HG03095 (cell line): ENCODE results near the gene JPH3.
A peak's percentile ranks its signal among the peaks of the same experiment; 100 is the strongest.

Experiments used
- ATAC-seq: cut with Tn5 transposase; IDR thresholded peaks from one replicate; pipeline ENCODE4 v1.9.1; 2021; ENCODE audit warnings: moderate library complexity; ENCODE audit not compliant: unreplicated experiment

The JPH3 gene

DNA sequence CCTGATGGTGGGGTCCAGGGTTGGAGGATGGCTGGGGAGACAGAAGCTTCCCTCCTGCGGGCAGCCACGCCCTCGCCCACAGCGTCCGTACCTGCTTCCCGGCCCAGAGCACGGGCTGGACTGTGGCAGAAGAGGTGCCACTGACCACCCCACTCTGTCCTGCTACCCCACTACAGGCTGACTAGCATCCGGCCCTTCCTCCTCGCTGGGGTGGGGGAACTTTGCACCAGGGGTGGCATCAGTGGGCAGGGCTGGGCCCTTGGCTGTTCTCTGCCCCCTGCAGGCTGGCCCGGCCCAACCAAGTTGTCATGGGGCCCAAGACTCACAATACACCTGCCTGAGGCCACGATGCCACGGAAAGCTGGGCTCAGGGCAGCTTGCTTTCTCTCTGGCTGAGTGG is 90.4 kb downstream of the JPH3 start:
- ATAC-seq, result no peak

DNA sequence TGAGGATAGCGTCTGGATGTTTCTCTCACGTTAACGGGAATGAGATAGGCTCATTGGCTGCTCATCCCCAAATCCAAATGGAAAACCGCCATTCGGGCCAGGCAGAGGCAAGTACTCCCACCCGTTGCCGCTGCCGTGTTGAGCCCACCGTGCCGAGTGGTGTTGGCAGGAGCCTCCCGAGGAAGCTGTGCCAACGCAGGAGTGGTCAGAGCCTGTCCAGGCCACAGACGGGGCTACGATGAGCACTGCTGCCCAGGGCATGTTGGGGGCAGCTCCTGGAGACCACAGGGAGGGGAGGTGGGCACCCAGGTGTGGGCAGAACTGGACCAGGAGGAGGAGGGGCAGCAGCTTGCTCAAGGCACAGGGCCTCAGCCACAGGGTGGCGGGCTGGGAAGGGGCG is 91.5 kb downstream of the JPH3 start:
- ATAC-seq, result no peak

DNA sequence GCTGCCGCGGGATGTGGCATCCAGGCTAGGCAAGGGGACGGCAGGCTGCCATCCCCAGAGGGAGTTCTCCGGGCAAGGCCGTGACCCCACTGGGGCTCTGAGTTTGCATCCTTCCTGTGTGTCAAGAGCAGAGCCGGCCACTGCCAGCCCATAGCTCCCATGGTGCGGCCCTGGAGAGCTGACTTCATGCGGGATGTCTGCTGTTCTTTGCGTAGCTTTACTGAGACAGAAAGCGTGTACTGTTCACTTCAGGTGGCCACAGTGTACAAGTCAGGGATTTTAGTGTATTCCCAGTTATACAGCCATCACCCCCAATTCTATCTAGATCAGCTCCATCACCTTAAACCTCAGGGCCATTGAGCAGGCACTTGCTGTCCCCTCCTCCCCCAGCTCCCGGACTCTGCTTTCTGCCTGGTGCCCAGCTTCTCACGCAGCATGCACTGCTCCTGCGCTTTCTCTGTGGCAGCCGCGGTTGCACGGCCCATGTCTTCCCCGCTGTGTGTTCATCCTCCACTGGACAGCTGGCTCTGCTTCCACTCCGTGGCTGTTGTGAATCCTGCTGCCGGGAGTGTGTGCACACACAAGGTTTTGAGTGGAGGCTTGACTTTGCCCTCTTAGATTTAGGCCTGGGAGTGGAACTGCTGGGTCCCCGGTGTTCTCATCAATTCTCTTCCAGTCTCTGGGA is 92.3 kb downstream of the JPH3 start:
- no peak for ATAC-seq

DNA sequence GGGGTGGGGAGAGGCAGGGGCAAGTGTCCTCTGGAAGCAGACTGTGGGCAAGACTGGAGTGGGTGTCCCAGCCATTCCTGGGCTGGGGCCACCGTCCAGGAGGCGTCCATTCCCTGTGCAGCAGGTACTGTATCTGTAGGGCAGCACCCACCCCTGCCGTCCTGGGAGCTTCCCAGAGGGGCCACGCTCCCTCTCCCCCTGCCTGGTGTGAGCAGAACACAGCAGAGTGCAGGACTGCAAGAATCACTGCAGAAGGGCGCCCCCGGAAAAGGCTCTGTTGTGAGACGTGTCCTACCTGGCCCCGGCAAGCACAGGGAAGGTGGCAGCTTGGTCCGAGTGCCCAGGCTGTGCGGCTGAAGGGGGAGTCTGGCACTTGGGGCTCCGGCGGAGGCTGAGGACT is 93.2 kb downstream of the JPH3 start:
- no peak for ATAC-seq

DNA sequence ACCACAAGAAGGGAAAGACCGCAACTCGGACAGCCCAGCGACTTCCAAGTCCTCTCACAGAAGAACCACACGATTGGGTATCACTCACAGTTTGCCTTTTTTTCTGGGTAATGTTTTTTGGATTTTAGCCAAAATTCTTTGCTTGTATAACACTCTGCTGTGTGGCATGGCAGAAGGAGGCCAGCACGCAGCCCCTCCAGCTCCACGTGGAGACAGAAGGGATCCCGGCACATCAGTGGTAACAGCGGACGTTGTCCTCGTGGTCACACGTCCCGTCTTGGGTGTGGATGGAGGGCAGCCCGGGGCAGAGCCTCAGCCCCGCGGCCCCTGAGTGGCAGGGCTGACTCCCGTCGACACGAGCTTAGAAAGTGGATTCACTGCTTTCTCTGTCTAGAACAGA is 94.4 kb downstream of the JPH3 start:
- ATAC-seq, result no peak

DNA sequence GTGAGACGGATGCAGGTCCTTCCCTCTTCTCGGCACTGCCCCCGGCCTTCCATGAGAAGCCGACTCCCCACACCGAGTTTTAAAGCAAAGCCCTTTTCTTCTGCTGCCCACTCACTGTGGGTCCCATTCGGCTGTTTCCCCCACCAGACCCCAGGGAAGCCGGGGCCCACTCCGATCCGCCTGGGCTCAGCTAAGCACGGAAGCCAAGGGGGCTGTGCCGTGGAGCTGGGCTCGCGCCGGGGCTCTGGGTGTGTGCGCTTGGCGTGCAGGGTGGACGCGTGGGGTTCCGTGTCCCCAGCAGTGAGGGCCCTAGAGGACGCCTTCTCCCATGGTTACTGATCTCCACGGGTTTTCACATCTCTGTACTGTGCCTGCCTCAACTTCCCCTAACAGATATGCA is 94.9 kb downstream of the JPH3 start:
- no peak for ATAC-seq

DNA sequence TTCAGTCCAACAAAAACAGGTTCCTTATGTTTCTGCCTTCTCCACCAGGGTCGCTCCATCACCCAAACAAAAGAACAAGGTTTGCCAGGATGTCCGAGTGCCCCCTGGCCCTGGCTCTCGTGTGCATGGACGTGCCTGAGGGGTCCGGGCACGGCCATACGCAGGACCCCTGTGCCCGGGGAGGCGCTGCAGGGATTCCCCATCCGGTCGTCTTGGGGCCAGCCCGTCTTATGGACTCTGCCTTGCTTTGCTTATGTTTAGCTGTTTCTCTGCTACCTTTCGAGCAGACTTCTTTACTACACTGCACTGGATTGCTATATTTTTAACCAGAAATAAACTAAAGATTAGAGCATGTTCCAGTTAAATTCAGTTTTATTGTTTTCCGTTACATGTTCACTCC is 95.5 kb downstream of the JPH3 start:
- no peak for ATAC-seq

DNA sequence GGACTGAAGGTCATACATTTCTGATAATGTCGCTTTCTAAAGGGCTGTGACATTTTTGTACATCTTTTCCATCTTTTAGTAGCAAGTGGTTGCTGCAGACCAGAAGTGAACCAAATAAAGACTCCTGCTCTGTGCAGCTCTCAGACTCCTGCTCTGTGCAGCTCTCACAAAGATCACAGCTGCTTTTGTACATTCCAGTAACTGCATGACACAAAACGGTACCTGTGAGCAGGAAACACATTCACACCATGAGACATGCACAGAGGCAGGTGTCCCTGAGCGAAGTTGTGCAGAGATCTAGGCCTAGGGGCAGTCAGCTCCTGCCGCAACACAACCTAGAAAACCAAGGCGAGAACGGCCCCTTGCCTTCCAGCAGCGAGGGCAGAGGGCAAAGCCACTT is 95.9 kb downstream of the JPH3 start:
- peak; percentile 42 for ATAC-seq

DNA sequence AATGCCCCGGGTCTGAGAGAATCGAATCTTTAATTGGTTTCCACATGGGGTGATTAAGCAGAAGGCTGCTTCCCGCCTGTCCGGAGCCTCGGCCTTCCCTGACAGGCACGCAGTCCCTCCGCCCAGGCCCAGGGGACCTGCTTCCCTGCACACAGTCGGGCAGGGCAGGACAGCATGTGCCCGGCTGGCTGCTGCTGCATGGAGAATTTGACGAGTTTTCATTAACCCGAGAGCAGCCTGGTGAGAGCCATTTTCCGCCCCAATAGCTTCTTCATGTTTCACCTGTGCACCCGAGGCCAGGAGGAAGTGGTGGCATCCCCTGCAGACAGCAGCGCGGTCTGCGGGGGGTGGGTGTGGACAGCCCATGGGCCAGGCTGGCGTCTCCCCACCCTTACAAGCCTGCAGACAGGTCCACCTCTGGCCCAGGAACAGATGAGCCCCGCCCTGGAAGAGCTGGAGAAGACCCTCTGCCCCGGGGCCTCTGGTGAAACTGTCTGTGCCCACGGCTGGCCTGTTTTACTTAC is 96.4 kb downstream of the JPH3 start:
- no peak for ATAC-seq

DNA sequence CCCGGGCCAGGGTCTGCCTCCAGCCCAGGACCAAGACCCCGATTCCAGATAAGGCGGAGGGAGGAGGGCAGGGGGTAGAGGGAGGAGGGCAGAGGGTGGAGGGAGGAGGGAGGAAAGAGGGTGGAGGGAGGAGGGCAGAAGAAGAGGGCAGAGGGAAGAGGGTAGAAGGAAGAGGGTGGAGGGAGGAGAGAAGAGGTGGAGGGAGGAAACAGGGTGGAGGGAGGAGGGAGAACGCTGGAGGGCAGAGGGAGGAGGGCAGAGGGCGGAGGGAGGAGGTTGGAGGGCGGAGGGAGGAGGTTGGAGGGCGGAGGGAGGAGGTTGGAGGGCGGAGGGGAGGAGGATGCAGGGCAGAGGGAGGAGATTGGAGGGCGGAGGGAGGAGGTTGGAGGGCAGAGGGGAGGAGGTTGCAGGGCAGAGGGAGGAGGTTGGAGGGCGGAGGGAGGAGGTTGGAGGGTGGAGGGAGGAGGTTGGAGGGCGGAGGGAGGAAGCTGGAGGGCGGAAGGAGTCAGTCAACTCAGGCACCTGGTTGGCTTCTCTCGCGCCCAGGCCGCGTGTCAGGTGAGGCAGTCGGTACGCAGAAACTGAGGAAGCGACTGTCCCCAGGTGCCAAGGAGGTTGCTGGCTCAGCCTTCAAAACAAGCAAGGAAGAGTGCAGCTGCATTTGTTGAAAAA is 98.2 kb downstream of the JPH3 start:
- ATAC-seq, result no peak

DNA sequence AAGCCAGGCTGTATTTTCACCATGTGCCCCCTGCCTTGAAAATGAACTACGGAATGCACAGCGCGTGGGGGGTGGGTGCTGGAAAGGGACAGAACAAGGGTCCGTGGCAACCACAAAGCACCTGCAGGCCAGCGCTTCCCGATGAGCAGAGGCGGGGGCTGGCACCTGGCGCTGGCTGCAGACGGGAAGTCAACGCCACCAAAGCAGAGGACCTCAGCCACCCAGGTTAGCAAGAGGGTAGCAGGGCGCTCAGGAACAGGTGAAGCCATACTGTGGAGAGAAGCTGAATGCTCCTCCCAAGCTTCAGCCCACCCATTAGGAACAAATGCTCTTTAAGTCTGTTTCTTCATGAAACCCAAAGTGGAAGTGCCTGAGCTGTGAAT is 98.8 kb downstream of the JPH3 start:
- ATAC-seq, result no peak

DNA sequence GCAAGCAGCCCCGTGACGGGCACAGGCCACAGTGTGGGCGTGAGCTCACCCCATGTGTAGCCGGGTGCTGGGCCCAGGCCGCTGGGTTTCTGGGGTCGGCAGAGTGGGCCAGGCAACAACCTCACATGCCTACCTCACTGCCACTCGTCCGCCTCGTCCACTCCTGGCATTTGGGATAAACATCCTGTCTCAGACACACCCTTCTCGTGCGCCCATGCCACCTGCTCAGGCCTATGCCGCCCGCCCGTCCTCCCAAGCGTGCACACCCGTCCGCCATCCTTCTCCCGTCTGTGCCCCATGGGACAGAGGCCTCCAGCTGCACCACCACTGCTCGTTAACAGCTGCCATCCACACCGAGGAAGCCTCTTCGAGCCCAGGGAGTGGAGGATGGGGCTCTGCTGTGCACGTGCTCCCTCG is 99.2 kb downstream of the JPH3 start:
- ATAC-seq, result no peak

DNA sequence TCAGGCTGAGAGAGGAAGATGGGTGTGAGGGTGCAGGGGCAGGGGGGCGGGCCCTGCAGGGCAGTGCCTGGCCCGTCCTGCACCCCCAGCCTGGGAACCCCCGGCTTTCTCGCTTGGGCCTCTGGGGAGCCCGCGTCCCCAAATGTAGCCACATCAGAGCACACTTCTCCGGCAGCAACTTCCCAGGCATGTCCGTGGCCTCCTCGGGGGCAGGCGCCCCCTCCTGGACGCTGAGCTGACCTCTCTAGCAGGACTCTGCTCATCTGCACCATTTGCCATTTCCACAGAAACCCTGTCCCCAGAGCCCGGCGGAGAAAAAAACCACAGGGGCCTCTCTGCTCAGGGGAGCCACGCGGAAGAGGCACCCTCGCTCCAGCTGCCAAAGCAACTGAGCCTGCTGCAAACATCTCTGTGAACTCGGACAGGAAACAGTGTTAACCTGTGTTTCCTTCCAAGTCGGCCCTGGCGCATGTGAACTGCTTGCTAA is 100.1 kb downstream of the JPH3 start:
- ATAC-seq, result peak; percentile 52

DNA sequence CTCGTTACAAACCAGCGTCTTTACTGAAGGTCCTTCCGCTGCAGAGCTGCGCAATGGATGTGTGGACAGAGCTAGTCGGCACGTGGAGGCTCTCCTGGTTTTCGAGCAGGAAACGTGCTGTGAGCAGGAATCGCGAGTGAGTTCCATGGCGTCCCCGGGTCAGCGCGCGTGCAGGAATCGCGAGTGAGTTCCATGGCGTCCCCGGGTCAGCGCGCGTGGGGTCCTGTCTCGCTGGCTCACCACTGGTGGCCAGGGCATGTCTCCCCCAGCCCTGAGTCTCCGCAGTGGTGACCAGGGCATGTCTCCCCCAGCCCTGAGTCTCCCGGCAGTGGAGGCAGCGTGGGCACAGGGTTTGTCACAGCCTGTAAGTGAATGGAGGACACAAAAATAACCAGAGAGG is 100.8 kb downstream of the JPH3 start:
- ATAC-seq, result no peak

DNA sequence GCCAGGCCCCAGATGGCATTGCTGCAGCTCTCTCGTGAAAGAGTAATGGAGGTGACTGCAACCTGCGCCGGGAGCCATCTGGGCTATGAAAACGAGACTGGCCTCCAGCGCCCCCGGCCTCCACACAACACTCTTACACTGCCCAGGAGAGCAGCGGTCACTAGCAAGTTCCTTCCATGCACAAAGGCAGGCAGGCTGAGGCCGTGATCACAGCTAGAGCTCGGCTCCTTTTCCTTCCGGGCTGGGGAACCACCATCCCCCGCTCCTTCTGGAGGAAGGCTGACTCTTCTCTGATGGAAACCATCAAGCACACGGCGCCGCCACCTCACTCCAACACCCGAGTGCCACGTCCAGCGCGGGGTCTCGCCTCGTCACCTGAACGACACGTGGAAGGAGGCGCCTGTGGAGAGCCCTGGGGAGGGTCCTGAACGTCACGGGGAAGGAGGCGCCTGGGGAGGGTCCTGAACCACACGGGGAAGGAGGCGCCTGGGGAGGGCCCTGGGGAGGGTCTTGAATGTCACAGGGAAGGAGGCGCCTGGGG is 101.6 kb downstream of the JPH3 start:
- no peak for ATAC-seq

DNA sequence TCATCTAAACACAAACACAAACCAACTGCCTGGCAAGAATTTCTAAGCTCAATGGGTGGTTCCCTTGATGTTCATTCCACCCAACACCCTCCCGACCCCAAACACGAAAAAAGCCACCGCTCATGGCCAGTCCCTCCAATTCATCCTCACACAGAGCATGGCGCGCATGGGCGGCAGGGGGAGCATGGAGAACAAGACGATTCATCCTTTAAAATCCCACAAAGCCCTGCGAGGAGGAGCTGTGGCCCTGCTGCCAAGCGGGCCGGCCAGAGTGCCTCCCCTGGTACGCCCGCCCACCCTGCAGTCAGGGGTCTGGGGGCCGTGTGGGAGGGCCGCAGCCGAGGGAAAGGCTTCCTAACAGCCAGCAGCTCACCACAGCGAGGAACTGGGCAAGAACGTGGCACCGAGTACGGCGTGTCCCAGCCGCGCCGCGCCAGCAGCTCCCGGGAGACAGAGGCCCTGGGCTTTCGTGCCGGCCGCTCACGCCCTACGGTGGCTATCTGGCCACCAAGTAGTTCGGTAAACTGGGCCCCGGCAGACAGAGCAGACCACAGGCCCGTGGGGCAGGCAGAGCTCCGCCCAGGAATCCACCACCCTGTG is 102.5 kb downstream of the JPH3 start:
- no peak for ATAC-seq

DNA sequence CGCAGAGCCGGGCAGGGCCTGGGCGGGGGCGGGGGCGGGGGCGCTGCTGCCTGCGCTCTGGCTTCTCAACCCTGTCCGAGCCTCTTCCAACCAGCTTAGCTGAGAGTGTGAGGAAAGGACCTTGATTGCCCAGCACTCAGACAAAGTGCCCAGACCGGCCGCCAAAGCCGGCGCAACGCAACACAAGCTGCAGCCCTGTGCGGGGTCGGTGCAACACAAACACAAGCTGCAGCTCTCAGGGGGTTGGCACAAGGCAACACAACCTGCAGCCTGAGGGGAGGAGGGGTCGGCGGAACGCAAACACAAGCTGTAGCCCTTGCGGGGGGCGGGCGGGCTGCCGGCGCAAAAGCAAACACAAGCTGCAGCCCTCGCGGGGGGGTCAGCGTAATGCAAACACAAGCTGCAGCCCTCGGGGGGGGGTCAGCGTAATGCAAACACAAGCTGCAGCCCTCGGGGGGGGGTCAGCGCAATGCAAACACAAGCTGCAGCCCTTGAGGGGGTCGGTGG is 103.5 kb downstream of the JPH3 start:
- no peak for ATAC-seq

DNA sequence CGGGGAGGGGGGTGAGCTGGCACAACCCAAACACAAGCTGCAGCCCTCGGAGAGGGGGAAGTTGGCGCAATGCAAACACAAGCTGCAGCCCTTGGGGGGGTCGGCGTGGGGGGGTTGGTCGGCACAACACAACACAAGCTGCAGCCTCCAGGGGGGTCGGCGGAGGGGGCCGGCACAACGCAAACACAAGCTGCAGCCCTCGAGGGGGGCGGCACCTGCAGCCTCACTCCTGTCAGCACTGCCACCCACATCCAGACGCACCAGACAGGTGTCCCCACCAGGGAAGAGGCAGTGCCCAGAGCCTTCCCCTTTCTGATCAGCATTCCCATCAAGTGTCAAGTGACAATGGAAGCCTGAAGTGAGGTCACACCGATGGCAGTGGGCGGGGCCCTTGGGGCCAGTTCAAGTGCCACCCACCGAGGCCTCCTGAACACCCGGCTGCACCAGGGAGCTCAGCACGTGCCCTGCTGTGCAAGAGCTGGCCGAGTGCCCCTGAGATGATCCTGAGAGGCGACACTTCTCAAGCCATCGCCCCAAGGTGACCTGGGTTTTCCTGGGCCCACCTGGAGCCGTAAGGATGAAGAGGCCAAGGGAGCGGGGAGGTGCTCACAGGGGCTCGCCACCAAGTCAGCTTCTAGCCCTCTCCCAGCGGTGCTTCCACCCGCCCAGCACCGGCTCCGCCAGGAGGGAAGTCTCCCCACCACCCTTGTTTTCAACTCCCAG is 104.1 kb downstream of the JPH3 start:
- no peak for ATAC-seq

DNA sequence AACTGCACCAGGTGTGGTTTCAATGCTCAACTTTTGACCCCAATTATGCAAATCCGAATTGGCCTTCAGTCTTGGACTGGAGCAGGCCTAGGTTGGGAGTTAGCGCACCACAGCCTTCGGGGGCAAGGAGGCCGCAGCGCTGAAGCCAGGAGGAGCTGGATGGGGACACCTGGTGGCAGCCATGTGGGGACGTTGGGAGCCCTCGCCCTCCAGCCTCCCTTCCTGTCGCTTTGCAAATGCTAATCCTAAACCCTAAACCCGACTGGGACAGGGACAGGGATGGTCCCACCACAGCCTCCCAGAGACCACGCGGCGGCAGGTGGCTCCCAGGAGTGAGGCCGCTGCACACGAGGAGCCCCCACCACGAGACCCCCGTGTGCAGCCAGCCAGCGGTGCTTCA is 104.8 kb downstream of the JPH3 start:
- ATAC-seq, result no peak

DNA sequence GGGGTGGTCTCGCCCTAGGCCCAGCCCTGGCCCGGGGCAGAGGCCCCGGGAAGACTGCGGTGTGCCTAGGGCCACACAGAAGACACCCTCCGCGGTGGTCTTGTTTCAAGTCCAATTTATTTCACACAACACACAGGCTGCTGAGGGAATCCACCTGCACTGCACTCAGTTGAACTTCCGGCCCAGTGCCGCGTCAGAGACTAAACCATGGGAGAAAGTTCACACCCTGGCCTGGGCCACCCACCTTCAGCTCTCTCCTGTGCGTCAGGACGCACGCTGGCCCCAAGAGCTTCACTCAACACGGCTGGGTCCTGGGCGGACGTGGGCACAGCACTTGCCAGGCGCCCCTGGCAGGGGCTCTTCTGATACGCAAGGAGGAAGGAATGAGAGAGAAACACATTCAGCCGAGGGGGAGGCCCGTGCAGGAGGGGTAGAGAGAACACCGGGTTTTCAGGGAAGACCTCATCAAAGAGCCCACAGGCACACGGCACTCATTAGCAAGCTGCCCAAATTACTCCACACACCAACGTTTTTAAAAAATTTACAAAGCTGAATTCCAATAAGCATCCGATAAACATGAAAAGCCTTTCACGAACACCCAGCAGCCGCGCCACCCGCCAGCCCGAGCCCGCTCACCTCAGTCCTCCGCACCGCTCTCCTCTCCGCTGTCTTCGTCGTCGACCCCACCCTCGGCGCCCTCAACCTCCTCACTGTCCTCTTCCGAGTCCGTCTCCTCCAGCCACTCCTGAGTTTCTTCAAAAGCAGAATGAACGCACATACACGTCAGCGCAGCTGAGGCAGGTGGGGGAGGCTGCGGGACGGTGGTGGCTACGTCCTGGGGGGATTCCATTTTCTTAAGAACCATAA is 105.6 kb downstream of the JPH3 start:
- no peak for ATAC-seq
